C4-2B (cell line): ENCODE measurements around the gene LRG1.
A peak's percentile ranks its signal among the peaks of the same experiment; 100 is the strongest.

ENCODE experiments used
- H3K27ac ChIP-seq: fragments of 450-650 bp; 2 replicates; pipeline ENCODE4 v1.5.1; 2017
- ZFX ChIP-seq: fragments of 450-650 bp; IDR thresholded peaks from 2 replicates; pipeline ENCODE4 v1.6.1; 2017
- TF ChIP-seq, protein P1 (sequence below): fragments of 450-650 bp; conservative IDR thresholded peaks from 2 replicates; pipeline ENCODE4 v1.5.1; 2017; ENCODE audit warnings: mild to moderate bottlenecking

Gene LRG1

DNA sequence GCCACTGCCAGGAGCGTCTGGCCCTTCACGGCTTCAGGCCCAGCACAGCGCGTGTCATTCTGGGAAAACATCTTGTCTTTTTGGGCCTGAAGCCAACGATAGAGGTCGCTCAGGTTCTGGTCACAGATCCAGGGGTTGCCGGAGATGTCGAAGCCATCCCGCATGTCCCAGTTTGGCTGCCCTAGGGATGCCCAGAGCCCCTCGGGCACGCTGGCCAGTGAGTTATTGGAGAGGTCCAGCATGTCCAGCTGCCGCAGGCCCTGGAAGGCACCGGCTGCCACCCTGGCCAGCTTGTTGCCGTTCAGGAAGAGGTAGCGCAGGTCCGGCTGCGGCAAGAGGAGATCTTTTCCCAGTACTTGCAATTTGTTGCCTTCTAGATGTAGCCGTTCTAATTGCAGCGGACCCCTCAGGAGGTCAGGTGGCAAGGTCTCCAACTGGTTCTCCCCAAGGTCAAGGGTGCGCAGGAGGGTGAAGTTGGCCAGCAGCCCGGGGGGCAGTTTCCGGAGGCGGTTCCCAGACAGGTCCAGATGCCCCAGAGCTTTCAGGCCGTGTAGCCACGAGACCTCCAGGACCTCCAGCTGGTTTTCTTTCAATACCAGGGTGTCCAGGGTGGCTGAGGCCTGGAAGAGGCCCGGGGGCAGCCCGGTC is 1.8 kb downstream of the LRG1 start:
- TF ChIP-seq, protein P1, sequence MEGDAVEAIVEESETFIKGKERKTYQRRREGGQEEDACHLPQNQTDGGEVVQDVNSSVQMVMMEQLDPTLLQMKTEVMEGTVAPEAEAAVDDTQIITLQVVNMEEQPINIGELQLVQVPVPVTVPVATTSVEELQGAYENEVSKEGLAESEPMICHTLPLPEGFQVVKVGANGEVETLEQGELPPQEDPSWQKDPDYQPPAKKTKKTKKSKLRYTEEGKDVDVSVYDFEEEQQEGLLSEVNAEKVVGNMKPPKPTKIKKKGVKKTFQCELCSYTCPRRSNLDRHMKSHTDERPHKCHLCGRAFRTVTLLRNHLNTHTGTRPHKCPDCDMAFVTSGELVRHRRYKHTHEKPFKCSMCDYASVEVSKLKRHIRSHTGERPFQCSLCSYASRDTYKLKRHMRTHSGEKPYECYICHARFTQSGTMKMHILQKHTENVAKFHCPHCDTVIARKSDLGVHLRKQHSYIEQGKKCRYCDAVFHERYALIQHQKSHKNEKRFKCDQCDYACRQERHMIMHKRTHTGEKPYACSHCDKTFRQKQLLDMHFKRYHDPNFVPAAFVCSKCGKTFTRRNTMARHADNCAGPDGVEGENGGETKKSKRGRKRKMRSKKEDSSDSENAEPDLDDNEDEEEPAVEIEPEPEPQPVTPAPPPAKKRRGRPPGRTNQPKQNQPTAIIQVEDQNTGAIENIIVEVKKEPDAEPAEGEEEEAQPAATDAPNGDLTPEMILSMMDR, result no peak
- TF ChIP-seq ZFX, result no peak
- H3K27ac ChIP-seq, result peak overlapping the region; percentile 85

DNA sequence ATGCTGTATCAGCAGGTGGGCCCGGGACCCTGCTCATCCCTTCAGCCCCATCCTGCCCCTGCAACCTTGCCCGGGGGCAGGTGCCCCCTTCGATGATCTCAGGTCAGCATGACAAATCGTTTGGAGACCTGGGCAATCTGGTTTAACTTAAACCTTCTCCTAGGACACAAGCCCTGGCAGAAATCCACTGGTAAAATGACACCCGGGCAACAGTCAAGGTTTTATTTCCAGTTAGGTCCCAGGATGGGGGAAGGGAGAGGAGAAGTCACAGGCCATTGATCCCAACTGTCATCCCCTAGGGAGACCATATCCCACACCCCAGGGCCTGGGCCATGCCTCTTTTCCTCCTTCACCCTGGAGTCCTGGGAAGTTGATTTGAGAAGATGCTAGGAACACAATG is 3.0 kb downstream of the LRG1 start:
- H3K27ac ChIP-seq, result peak overlapping the region; percentile 85

DNA sequence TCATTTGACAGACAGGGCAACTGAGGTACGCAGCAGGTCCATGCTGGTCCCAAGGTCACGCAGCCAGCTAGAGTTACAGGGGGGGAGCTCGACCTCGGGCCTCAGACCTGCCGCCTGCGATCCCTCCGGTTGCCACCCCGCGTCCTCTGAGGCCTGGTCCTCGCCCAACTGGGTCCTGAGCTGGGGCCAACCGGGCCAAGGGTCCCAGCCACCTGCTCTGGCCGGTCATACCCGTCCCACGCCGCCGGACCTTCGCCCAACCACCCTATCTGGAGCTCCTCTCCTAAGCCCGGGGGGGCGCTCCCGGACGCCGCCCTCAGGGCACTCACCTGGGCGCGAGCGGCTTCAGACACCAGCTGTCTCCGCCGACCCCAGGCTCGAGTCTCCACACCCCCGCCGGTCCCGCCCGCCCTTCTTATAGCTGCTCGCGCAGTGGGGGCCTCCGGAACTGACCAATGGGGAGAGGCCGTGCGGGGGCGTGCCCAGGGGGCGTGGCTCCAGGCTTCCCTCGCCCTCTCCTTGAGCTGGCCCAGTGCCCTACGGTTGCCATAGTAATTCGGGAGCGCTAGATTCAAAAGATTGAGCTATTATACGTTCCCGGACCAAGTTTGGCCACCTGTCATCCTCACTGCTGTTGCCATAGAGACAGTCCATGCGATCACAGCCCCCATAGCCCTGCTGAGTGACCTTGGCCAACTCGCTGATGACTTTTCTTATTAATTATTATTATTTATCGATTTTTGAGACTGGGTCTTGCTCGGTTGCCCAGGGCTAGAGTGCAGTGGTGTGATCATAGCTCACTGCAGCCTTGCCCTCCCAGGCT is 4.8 kb downstream of the LRG1 start, which contains the start of gene PLIN5:
Gene PLIN5, minus strand, starts transcription at position 389 of the 823 bp plus-strand sequence. CDS start 1,150 bp downstream, outside the sequence.
- H3K27ac ChIP-seq, result peak within 1 kb of the TSS; percentile 85
- no peak for TF ChIP-seq ZFX
- TF ChIP-seq, protein P1, result no peak

More for the DNA sequence above, 3.0 kb downstream of the LRG1 start:
- TF ChIP-seq, protein P1, result no peak
- TF ChIP-seq ZFX, result no peak

DNA sequence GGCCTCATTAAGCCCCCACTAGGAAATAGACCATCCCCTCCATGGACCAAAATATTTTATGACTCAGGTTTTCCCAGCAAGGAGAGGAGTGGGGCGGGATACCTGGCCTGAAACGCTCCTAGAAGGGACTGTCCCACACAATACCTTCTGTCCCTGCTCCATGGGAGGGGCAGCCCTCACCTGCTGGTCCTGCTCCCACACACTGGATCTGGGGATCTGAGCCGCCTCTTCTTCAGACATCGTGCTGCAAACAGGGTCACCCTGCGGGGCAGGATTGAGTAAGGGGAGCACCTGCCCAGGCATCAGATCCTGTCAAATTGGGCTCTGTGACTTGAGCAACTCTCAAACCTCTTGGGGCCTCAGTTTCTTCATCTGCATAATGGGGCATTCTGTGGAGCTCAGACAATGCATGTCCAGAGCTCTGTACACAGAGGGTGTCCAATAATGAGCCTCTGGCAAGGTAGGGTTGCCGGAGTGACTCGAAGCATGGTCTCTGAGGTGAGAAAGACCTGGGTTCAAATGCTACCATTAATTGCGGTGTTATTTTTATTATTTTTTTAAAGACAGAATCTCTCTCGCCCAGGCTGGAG is 5.9 kb downstream of the LRG1 start:
- TF ChIP-seq ZFX, result no peak
- TF ChIP-seq, protein P1, result no peak
- no peak overlapping the region for H3K27ac ChIP-seq

DNA sequence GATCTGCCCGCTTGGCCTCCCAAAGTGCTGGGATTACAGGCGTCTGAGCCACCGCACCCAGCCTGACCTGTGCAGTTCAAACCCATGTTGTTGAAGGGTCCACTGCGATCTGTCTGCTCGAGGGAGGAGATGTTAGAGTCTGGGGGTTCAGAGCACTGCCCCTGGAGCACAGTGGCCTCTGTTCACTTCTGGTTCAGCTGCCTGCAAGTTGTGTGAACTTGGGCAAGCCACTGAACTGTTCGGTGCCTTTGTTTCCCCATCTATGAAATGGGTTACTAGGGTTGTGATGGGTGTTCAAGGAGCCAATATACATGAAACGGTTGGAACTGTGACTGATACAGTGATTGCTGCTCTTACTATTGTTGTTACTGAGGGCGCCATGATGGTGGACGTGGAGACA is 6.5 kb downstream of the LRG1 start:
- TF ChIP-seq, protein P1, result no peak
- TF ChIP-seq ZFX, result no peak
- no peak overlapping the region for H3K27ac ChIP-seq

DNA sequence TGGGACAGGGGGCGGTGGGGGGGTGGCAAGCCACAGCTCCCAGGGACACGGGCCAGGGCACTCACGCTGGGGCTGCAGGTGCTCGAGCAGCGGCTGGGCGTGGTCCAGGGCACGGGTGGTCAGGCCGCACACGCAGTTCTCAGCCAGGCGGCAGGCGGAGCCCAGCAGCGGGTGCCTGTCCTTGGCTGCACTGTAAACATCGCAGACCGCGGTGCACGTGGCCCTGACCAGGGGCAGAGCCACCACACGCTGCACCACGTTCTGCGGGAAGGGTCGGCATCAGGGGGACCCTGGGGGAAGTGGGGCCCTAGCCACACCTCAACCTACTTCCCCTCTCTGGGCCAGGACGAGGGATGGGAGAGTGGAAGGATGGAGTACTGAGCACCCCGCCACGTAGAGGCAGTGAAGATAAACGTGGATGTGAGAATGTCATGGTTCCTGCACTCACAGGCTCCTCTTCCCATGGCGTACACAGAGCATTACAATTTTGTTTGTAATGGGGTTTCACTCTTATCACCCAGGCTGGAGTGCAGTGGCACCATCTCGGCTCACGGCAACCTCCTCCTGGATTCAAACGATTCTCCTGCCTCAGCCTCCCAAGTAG is 8.2 kb downstream of the LRG1 start:
- no peak overlapping the region for H3K27ac ChIP-seq
- TF ChIP-seq, protein P1, result no peak
- TF ChIP-seq ZFX, result no peak
